Stimulated activated CD4-positive, alpha-beta T cell treated with anti-CD3 and anti-CD28 coated beads, Interleukin-15, amount 100 ng/mL, for 48 hours (primary cell): ENCODE data around the gene ATP13A5.

Experiments
- DNase-seq, 2 donors: peaks; one replicate each; pipeline ENCODE4 v3.0.0-alpha.2; 2020; ENCODE audit warnings: low read depth in 2 of 2

ATP13A5 gene

DNA sequence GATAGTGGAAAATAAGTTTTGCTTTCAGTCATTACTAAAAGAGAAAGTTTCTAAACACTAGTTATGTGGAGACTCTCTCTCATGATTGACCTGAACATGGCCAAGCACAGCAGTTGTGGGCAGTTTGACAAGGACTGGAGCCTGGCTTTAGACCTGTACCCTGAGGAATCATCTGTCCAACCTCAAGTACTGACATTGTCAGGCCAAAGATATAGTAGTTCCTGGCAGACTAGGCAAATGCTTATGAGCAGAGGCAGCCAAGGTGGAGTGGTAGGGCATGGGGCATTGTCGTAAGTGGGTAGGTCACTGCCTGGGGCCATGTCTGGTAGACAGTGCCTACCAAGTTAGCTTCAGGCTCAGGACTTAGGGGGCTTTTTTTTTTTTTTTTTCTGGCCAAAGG is 116.6 kb downstream of the ATP13A5 start:
- DNase-seq = no peak

DNA sequence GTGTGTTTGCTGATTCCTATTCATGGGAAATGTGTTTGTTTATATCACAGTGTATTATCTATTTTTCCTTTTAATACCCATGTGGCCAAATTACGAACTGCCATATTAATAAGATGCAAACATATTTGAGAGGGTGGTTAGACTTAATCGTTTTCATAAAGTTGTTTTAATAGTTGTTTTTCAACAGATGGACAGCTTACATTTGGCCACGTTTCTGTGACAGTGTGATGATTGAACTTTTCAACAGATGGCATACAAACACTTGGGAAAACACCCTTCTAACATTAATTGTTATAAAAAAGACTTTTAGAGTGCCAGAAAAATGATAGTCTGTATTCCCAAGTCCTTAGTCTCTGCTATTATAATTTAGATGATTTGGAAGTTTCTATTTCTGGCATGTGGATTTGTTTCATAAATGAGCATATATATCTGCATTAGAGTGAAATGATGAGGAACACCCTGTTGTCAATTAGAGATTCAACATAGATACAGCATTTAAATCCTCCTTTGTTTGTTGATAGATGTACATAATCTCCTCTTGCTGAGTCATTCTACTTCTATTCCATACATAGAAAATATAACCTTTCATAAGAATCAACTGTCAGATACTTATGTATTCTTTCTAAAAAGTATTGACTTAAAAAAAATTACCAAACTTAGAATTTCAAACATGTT is 124.4 kb downstream of the ATP13A5 start:
- no peak for DNase-seq

DNA sequence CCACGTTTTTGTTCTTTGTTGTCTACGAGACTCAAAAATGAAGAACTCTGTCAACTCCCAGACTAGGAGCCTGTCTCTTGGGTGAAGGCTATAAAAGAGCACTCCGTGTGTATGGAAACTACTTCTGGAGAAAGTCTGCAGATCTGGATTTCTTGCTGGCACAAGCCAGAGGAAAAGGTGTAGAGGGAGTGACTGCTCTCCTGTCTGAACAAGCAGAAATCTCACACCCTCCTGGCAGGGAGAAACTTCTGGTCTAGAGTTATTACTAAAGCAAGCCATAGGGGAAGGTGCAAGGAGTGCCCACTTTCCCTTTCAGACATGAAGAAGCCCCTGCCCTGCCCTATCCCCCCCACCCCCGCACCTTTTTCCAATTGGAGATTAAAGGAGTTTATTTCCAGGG is 128.1 kb downstream of the ATP13A5 start:
- DNase-seq = no peak

DNA sequence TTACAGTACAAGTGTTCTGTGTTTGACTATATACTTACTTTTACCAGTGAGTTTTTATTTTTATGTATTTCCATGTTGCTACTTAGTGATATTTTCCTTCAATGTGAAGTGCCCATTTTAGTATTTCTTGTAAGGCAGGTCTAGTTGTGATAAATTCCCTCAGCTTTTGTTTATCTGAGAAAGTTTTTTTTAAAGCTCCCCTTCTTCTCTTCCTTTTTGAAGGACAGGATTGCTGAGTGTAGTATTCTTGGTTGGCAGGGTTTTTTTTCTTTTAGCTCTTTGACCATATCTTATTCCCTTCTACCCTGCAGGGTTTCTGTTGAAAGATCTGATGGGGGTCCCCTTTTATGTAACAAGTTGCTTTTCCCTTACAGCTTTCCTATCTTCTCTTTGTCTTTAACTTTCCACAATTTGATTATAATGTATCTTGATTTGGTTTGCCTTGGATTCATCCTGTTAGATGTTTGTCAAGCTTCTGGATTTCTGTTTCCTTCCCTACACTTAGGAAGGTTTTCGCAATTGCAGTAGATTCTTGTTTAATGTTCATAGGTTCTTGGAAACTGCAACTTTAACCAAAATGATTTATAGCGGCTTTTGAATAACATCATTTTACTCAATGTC is 129.6 kb downstream of the ATP13A5 start:
- no peak for DNase-seq

DNA sequence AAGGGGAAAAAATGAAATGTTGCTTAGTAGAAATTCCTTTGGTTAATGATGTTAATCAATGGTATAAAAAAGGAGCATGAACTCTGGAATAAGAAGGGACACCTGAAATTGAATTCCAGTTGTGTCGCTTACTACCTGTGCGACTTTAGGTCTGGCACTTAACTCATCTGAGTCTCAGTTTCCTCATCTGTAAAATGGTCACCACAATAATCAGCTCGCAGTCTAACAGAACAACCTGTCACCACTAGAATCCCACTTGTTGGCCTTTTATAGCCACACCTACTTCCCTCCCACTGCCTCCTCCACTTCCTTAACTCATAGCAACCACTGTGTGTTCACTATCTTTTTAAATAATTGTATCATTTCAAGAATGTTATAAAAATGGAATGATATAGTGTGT is 135.0 kb downstream of the ATP13A5 start:
- no peak for DNase-seq

DNA sequence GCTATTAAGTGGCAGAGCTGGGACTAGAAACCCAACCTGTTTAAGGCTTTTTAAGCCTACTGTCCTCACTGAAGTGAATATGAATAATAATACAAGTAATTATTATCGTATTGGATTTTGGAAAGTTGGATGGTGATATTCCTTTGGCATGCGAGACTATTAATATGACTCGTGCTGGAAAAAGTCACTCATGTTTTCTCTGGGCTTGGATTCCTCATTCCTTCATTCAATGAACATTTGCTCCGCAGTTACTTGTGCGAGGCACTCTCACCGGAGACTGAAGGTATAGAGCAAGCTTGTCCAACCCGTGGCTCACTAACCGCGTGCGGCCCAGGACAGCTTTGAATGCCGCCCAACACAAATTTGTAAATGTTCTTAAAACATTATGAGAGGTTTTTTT is 136.8 kb downstream of the ATP13A5 start:
- no peak for DNase-seq

DNA sequence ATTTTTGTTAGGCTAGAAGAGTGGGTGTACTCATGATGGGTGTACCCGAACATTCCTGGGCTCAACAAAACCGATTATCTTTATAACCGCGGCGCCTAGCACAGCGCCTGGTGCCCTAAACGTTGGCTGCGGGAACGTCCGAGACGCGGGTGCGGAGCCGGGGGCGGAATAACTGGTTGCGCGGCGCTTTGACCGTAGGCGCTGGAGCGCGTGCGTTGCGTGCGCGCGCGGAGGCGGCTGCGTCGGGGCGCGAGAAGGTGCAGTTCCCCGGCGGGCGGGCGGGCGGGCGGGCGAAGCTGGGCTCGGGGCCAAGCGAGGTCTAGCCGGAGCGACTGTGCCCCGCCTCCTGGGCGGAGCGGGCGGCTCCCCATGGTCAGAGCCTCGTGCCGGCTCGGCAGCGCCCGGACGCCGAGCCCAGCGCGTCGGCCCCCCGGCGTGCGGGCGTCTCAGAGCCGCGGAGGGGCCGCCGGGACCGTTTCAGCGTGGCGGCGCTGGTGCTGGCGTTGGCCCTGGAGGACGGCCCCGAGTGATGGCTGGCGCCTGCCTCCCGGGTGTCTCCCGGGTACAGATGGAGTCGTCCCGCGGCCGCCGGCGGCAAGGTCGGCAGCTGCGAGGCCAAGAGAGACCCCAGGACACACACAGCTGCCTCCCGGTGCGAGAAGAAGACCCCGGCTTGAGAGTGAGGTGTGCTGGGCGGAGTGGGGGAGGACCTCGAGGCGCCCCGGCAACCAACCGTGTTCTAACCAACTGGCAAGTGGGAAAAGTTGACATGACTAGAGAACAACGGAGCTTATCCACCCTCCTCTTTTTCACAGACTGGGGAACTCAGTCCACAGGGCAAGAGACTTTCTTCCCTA is 137.5 kb downstream of the ATP13A5 start, which contains the start of gene PLAAT1:
Gene PLAAT1 (plus strand): TSS at position 373 of the 857 bp plus-strand sequence. CDS start 14,429 bp downstream, outside the sequence.
- peak; percentile 2 to 13 for DNase-seq

DNA sequence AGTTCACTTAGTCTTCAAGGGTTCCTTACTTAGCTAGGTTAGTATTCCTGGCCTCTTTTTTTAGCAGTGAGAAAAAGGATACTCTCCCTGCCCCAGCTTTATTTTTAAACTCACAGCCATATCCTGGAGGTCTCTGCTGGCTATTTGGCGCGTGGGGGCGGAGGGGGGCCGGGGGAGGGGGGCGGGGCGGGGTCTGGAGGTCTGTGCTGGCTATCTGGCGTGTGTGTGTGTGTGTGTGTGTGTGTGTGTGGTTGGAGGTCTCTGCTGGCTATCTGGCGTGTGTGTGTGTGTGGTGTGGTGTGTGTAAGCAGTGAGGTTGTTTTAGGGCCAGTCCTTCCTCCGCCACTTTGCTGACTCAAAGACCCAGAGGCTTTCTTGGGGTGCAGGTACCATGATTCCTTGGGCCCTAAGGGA is 138.1 kb downstream of the ATP13A5 start:
- DNase-seq = no peak

DNA sequence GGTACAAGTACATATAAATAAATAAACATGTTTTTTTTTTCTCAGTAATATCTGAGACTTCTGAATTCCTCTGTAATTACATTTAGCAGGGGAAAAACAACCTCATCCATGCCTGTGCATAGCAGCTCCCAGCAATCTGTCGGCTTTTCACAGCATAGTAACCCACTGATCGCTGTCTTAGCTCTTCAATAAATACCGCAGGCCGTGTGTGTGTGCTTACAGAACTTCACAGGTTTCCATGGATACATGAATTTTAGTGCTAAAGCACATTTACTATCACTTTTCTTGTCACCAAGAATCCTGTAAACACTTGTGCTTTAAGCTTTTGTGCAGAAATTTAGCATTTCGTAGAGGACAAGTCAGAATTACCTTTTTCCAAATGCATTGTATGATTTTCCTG is 141.5 kb downstream of the ATP13A5 start:
- DNase-seq = no peak

DNA sequence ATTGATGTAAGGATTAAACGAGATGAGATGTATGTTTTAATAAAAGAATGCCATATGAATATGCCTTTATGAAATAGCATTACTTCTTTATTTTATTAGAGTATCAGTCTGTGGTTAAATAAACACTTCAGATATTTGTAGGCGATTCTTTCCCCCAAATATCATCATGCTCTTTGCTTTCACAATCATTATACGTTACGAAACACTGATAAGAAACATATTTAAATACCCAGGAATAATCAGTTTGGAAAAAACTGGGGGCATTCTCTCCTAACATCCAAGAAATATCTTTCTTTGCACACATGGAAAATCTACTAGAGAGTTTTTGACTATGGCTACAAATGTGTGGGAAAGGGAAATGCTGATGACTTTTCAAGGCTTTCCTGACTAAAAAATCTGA is 142.0 kb downstream of the ATP13A5 start:
- DNase-seq = no peak

DNA sequence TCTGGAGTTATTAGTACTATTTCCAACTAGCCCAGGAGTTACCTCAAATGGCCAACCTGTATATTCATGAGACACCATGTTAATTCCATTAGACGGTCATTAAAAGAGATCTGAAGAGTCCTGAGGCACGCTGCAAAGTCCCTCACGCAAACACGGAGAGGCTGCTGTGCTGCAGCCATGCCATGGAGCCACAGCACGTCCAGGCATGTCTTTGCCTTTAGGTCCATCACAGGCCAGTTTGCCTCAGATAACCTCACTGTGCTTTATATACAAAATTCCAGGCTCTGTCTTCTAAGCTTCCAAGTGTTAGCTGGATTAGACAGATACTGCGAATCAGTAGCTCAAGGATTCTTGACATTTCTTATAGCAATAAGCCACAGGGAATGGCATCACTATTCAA is 147.4 kb downstream of the ATP13A5 start:
- DNase-seq = no peak

DNA sequence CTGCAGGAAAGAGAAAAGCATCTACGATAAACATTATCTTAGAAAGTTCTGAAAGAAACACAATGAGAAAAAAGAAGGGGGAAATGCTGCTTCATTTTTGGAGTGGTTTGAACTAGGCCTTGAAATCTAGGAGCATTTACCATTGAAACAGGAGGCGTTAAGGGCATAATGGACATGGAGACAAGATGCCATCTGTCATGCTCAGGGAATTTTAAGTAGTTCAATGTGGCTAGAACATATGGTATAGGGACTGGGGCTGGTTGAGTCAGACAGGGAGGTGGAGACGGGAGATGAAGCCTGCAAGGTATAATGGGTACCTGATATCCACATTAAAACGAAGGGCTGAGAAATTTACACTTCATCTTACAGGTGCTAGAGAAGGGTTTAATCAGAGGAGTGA is 147.9 kb downstream of the ATP13A5 start:
- no peak for DNase-seq

DNA sequence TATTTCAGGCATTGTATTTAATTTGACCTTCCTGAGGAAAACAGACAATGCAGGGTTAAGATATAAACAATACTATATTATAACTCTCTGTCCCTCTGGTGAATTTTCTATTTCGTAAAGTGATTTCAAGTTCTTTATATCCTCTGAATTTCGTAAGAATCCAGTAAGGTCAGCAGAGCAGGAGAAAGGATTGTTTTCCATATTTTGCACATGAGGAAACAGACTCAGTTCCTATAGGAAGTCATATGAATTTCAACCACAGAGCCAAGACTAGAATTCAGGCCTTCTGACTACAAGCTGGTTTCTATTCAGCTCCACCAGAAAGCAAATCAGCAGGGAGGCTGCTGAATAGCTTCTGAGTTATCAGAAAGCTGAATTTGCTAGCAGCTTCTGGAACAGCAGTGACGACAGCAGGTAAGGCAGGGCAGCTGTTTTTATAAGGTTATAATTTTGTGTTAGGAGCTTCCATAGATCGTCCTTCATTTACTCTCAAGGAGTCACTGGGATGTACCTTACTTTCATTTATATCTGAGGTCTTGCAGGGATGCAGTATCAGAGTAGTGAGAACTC is 148.6 kb downstream of the ATP13A5 start:
- DNase-seq = no peak

DNA sequence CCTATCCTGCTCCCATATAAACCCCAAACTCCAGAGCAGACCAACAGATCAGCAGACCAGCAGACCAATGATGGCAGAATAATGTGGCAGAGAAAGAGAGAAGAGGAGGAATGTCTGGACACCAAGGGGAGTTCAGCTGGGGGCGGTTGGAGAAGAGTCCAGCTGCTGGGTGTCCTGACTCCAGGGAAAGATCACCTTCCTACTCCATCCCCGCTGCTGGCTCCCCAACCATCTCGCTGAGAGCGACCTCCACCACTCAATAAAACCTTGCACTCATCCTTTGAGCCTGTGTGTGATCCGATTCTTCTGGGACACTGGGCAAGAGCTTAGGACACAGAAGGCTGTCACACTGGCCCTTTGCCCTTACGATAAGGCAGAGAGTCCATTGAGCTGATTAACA is 150.3 kb downstream of the ATP13A5 start:
- DNase-seq = no peak

DNA sequence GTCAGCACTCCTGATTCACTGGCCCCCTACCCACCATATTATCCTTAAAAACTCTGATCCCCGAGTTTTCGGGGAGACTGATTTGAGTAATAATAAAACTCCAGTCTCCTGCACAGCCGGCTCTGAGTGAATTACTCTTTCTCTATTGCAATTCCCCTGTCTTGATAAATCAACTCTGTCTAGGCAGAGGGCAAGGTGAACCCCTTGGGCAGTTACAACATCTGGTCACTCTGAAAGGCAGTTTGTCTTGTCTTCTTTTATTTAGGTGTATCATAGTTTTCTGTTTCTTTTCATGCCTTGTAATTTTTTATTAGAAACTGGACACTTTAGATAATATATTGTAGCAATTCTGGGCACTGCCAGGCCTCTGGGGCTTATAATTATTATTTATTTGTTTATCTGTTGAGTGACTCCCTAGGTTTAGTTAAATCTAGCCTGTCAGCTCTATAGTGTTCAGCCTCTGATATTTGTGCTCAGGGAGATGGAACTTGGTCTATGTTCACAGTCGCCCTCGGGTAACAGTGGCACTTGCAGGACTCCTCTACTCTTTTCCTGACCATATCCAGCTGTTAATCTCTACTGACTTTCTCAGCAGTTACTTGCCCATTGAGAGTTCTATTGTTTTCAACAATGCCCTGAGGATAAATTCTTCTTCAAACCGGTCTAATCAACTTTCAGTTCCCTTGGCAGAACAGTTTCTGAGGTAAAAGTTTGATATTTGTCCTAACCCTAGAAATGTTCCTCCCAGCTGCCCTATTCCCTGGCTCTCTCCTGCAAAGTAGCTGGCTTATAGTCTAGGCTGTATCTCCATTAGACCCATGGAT is 153.0 kb downstream of the ATP13A5 start:
- DNase-seq = no peak
